Endothelial cell (in vitro differentiated cells): ENCODE results near the gene HOXC10. TPM values are rescaled to one million over a fixed set of nuclear protein-coding genes. Genes with fewer than 3 reads are reported as not detected.

ENCODE experiments used
- DNase-seq: peaks from one replicate; pipeline ENCODE4 v3.0.0; 2021; ENCODE audit warnings: low spot score
- H3K27ac Mint-ChIP-seq: one replicate; pipeline ENCODE4 v1.8.0; 2021; ENCODE audit warnings: mixed read lengths, inconsistent platforms; ENCODE audit not compliant: unreplicated experiment
- H3K27me3 Mint-ChIP-seq: one replicate; pipeline ENCODE4 v1.8.0; 2021; ENCODE audit warnings: mild to moderate bottlenecking, moderate library complexity, mixed read lengths, inconsistent platforms; ENCODE audit not compliant: unreplicated experiment
- H3K36me3 Mint-ChIP-seq: one replicate; pipeline ENCODE4 v1.8.0; 2021; ENCODE audit warnings: mild to moderate bottlenecking, low read depth, mixed read lengths, inconsistent platforms; ENCODE audit not compliant: unreplicated experiment
- H3K4me1 Mint-ChIP-seq: one replicate; pipeline ENCODE4 v1.8.0; 2021; ENCODE audit warnings: mild to moderate bottlenecking, mixed read lengths, inconsistent platforms; ENCODE audit not compliant: unreplicated experiment
- H3K4me3 Mint-ChIP-seq: one replicate; pipeline ENCODE4 v1.8.0; 2021; ENCODE audit warnings: mild to moderate bottlenecking, mixed read lengths, inconsistent platforms; ENCODE audit not compliant: unreplicated experiment
- H3K9me3 Mint-ChIP-seq: one replicate; pipeline ENCODE4 v1.8.0; 2021; ENCODE audit warnings: mixed read lengths, inconsistent platforms; ENCODE audit not compliant: unreplicated experiment
- total RNA-seq: library from RNA; stranded (reverse); fragmentation: NEBNext Ultra II Directional; extraction: Animal tissue kit (Norgen Biotek cat#: 25700); gene quantifications from one replicate; pipeline ENCODE4 v1.2.1, GENCODE V29; 2021; ENCODE audit not compliant: unreplicated experiment
- TF ChIP-seq, protein P1 (sequence below): fragments of 200-600 bp; sonication (generic); IDR thresholded peaks from one replicate; pipeline ENCODE4 v1.5.0; 2021; ENCODE audit warnings: antibody characterized with exemption; ENCODE audit not compliant: unreplicated experiment

The HOXC10 gene
- total RNA-seq, 1 donor from 2014 or later, result 1.9 TPM

DNA sequence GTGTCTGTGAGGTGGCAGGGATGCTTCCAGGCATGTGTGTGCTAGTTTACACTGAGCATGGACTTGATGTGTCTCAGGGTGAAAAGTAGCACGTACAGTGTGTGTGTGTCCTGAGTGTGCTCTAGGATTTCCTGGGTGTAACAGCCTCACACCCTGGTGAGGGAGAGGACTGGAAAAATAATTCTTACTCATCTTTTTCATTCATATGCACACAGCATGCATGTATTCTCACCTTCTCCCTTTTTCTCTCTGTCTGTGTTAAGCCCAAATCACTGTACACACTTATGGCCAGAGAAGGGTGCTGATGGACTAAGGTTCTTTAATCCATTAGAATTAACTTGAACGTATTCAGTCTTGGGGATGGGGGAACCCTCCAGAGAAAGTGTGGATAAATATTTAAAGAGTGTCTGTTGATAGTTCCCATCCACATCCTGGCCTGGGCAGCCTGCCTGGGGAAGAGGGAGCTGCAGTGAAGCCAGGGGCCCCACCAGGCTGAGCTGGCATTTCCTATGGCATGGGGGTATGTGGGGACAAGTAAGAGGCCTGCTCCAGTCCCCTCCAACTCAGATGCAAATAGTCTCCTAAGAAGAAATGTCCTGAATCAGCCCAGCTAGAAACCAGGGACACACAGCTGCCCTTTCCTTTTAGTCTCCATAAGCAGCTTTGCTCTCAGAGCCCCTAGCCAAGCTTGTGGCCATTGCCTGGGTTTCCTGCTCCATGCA lies 22.8 kb downstream of the HOXC10 start:
- Mint-ChIP-seq H3K36me3 (no peaks in the 10 kb centered on the region), H3K27me3 (peaks cover 37% of the 10 kb centered on the region), H3K4me3 (no peak overlapping the region), H3K27ac (no peak overlapping the region), H3K4me1 (peaks cover 18% of the 10 kb centered on the region), H3K9me3 (no peaks in the 10 kb centered on the region)
- no peak for DNase-seq
- TF ChIP-seq, protein P1, sequence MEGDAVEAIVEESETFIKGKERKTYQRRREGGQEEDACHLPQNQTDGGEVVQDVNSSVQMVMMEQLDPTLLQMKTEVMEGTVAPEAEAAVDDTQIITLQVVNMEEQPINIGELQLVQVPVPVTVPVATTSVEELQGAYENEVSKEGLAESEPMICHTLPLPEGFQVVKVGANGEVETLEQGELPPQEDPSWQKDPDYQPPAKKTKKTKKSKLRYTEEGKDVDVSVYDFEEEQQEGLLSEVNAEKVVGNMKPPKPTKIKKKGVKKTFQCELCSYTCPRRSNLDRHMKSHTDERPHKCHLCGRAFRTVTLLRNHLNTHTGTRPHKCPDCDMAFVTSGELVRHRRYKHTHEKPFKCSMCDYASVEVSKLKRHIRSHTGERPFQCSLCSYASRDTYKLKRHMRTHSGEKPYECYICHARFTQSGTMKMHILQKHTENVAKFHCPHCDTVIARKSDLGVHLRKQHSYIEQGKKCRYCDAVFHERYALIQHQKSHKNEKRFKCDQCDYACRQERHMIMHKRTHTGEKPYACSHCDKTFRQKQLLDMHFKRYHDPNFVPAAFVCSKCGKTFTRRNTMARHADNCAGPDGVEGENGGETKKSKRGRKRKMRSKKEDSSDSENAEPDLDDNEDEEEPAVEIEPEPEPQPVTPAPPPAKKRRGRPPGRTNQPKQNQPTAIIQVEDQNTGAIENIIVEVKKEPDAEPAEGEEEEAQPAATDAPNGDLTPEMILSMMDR, result no peak

DNA sequence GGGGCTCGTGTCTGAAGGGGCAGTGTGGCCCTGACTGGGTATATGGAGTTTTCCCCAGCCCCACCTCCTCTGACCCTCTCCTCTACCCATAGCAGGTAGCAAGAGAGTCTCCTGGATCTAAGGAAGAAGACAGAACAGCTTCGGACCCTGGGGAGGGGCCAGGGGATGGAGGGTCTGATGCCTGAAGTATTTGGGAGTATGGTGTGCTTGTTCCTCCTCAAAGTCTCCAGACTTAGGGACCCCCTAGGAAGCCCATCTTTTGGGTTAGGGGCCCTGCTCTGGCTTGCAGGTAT lies 23.3 kb downstream of the HOXC10 start:
- Mint-ChIP-seq H3K4me1 (peaks cover 20% of the 10 kb centered on the region), H3K4me3 (no peak overlapping the region), H3K9me3 (no peaks in the 10 kb centered on the region), H3K27me3 (peaks cover 36% of the 10 kb centered on the region), H3K36me3 (no peaks in the 10 kb centered on the region), H3K27ac (no peak overlapping the region)
- no peak for DNase-seq
- TF ChIP-seq, protein P1, result no peak

GRCh38 chr12:54009171-54010052 lies 24.5 kb downstream of the HOXC10 start:
- Mint-ChIP-seq H3K9me3 (no peaks in the 10 kb centered on the region), H3K27ac (no peak overlapping the region), H3K27me3 (peaks cover 29% of the 10 kb centered on the region), H3K4me3 (no peak overlapping the region), H3K36me3 (no peaks in the 10 kb centered on the region), H3K4me1 (peaks cover 20% of the 10 kb centered on the region)
- TF ChIP-seq, protein P1, result no peak
- no peak for DNase-seq

DNA sequence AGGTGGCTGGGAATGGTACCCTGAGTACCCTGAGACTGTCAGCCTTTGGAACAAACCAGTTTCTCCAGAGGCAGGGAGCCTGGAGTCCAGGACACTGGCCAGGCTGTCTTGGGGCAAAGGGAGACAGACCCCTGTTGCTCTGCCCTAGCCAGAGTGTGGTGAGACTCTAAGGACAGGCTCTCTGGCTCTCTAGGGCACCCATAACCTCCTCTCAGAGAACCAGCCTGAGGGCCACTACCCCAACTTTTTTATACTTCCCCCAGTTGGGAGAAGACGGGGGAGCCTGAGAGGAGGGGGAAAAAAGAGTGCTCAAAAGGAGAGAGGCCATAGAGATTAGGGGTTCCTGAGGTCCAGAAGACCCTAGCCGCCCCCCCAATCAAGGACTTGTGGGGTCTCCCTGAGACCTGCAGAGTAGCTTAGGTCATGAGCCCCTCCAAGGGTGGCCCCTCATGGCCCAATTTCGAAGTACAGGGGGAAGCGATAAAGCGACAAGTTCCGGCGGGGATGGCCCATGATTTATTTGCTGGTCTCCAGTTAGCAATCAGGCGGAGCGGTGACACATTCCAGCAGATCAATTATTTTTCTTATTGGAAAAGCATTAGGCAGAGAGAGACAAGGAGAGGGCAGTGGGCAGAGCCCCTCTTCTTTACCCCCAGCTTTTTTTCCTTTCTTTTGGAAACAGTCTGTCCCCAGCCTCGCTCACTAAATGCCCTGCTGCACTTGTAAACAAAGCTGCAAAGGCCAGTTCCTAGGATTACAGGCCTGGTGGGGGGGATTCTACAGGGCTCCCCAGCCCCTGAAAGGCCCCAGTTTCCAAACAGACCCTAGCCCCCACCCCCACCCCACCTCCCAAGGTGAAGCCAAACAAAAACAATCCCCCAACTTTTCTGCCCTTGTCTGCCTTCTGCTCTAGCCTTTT lies 25.4 kb downstream of the HOXC10 start:
- no peak overlapping the region for H3K27ac Mint-ChIP-seq
- H3K9me3 Mint-ChIP-seq, result no peaks in the 10 kb centered on the region
- no peaks in the 10 kb centered on the region for H3K36me3 Mint-ChIP-seq
- H3K4me3 Mint-ChIP-seq, result no peak overlapping the region
- DNase-seq, result no peak
- TF ChIP-seq, protein P1, result no peak
- peaks cover 18% of the 10 kb centered on the region for H3K4me1 Mint-ChIP-seq
- H3K27me3 Mint-ChIP-seq, result peaks cover 35% of the 10 kb centered on the region
